GM19395 (cell line): ENCODE results near the gene QKI.

Experiments
- ATAC-seq: cut with Tn5 transposase; IDR thresholded peaks from one replicate; pipeline ENCODE4 v1.9.1; 2021; ENCODE audit warnings: mild to moderate bottlenecking, moderate library complexity; ENCODE audit not compliant: unreplicated experiment

QKI gene

DNA sequence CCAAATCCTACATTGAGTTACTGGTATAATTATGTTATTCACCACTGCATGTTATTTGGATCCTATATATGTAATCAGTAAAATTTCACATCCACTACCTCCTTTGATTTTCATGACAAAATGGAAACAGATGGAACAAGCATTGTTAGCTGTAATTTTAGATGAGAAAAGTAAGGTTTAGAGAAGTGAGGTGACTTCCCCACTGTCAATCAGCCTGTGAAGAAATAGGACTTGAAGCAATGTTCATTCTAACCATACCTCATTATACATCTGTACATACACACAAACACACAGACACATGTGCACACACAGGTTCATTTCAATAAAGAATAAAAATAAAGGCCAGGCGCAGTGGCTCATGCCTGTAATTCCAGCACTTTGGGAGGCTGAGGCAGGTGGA lies 23.7 kb upstream of the QKI start:
- no peak for ATAC-seq

- no peak for ATAC-seq
These were observed 22.5 kb upstream of the QKI start for GRCh38 chr6:163391985-163392384.

- ATAC-seq = no peak
These were observed 22.0 kb upstream of the QKI start for GRCh38 chr6:163392533-163392932.

GRCh38 chr6:163393923-163394322 lies 20.6 kb upstream of the QKI start:
- no peak for ATAC-seq

DNA sequence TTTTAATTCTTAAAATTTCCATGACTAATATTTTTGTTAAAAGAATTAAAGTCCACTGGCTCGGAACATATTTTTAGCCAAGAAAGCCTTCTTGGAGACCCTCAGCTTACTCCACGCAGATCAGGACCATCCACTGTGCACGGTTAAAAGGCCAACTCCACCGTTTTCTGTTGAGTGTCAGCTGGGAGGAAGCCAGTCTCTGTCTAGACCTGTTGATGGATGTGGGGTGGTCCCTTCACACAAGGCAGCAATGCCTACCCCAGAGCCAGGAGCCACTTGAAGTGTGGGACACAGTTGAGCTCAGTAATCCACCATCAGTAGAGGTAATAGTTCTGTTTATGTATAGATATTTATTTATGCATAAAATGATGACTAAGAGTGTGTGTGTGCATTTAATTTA lies 19.9 kb upstream of the QKI start:
- ATAC-seq = no peak

DNA sequence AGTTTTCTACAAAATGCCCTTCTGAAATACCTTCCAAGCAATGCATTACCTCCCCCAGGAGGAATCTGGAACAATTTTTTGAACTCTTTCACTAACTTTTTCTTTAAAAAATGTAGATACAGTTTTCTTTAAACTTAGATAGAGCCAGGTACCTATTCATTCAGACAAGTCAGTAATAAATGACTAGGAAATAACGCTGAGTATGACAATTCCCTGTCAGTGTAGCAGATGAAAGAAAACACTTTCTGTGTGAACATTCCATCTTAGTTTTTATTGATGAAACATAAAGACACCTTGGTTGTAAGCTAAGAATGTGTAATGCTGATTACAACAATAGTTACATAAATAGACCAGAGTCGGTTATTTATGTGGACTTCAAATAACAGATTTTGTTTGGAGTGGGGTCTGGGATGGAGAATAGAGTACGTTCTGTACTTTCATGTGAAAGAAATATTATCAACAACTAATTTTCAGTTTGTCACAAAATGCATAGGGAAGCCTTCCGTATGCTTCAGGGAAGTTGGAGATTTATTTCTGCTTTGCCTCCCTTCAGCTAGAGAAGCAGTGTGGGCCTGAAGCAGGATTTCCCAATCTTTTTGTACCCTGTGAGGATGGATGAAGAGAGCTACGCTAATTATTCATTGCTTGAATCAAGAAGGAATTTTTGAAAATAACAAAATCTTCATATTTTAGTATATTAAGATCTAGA lies 19.2 kb upstream of the QKI start:
- ATAC-seq = no peak

DNA sequence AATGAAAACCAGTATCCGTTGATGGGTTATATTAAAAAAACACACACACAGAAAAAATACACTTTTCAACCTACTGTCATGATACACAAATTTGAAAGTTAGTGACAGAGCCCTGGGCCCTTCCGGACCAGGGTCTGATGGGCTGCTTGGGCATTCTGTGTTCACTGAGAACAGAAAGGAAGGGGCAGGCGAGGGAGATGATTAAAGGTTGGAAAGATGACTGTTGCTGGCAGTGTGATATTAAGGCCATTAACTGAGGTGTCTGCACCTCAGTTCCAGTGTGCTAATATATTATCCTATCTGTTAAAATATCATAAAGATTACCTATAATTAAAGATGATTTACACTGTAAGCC lies 18.7 kb upstream of the QKI start:
- ATAC-seq = no peak

GRCh38 chr6:163397326-163397725 lies 17.2 kb upstream of the QKI start:
- no peak for ATAC-seq

- ATAC-seq = no peak
These were observed 16.4 kb upstream of the QKI start for GRCh38 chr6:163398115-163398514.

- peak; percentile 41 for ATAC-seq
These were observed 15.7 kb upstream of the QKI start for GRCh38 chr6:163398815-163399214.

- ATAC-seq = no peak
These were observed 14.0 kb upstream of the QKI start for GRCh38 chr6:163400509-163400908.

DNA sequence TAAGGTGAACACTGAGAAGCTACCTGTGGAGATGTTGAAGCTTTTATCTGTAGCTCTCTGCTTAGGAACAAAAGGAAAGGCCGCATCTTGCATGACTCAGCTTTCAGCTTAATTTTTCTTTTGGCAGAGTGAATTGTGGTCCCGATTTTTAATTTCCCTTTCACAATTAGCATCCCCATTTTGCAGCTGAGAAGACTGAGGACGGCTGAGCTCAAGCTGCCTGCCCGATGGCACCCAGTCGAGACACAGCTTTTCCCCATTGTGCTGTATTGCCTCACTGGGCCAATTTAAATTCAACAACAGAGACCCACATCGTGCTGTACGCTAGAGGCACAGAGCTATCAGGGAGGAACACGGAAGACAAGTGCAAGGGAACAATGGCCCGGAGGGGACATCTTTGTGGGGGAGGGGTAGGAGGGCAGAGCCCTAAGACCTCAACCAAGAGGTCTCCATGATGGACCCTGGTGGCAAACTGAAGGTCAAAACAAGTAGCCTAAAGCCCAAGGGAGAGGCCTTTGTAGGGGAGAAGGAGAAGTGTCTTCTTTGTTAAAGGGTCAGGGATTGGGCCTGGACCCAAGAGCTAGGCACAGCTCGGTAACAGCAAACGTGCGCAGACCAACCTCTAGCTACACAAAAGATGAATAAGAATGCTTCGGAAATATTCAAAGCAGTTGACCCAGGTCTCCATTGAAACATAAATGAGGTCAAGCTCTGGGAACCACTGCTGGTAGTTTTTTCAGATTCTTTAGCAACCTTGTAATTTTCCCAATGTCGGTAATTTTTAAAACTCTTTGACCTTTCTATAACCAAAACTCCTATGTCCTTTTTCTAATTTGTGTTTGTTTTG lies 13.3 kb upstream of the QKI start:
- no peak for ATAC-seq

GRCh38 chr6:163402616-163403015 lies 11.9 kb upstream of the QKI start:
- no peak for ATAC-seq

- no peak for ATAC-seq
These were observed 9.7 kb upstream of the QKI start for GRCh38 chr6:163404825-163405265.

GRCh38 chr6:163405412-163406309 lies 8.9 kb upstream of the QKI start:
- peak; percentile 83 for ATAC-seq

DNA sequence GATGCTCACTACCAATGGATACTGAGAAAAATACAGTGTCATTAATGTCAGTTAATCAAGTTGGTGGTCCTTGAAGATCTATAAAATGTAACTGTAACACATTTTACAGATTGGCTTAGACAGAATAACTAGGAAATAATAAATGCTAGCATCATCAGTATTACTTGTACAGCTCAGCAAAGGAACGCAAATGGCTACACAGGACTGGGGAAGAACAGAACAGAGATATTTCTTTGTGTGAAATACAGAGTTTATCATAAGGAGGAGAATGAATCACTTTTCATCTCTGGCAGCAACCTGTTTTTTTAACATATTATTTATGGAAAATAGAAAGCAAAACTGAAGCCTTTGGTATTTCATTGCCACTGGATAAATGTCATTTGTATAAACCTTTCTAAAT lies 8.2 kb upstream of the QKI start:
- ATAC-seq = no peak

DNA sequence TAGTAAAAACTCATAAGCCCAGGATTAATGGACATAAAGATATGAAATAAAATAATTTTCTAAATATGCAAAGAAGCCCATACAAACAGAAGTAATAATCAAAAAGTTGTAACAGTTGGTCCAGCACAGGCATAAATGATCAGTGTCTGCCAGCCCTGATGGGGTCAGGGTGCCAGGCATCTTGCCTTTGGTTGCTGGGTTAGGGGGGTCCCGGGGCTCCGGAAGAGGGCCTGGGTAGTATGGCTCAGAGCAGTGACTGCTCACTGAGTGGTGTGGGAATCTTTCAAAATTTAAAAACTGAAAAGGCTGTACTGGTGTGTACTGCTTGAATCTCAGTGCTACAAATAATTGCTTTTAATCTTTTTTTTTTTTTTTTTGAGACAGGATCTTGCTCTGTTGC lies 7.7 kb upstream of the QKI start:
- ATAC-seq = no peak

DNA sequence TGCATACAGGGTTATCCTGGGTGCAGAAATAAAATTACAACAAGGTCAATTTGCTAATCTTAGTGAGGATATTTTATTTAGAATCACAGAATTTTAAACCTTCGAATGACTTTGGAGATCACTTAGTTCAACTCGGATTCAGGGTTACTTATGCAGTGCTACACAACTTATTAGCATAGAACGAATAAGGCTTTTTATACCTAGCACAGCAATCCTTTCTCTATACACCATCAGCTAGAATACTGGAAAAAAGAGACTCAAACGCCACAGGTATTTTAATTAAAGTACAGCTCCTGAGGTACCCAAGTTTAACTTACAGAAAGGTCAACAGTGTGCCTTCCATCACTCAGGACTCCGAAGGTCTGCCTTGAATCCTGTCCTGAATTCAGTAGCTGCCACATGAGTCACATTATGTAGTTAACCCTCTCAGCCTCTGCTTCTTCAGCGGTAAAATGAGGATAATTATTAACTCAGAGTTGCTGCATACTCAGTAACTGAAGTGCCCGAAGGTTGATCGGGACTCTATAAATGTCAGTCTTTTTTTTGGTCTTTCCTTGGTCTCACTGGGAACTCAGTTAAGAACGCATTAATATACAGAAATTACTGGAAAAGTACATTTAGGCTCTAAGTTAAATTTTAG lies 6.0 kb upstream of the QKI start:
- no peak for ATAC-seq

DNA sequence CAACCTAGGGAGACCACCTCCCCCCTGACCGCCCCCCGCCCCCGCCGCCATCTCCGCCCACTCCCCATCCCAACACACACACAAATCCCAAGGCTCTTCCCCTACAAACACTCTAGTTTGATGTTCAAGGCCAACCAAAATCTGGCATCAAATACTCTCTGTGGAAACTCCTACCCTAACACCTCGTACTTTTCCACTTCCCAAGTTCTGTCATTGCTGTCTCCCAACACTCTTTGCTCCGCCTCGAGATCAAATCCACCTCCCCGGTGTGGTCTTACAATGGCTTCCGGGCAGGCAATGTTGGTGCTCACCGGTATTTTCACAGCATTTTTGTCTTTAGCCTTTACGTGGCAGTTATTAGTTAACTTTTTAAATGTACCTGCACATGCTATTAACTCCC lies 4.8 kb upstream of the QKI start:
- no peak for ATAC-seq

DNA sequence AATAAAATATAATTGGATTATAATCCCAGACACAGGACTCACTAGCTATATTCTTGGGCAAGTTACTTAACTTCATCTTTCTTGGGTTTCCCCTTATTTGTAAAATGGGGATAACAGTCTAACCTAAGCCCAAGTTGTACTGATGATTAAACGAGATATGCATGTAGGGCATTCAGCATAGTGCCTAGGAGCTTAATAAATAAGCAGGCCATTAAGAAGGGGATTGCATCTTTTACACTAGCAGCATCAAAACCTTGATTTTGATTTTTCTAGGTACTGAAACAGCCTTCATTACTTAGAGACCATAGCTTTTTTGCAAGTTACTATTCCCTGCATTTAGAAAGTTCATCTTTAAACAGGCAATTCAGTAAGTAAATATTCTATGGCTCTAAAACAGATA lies 2.2 kb upstream of the QKI start:
- no peak for ATAC-seq

GRCh38 chr6:163412801-163413344 lies 1.6 kb upstream of the QKI start:
- ATAC-seq = no peak
